HG03159 (cell line): ENCODE data around the gene C4BPA.

ENCODE experiments used
- ATAC-seq: cut with Tn5 transposase; IDR thresholded peaks from one replicate; pipeline ENCODE4 v1.9.1; 2021; ENCODE audit warnings: mild to moderate bottlenecking, moderate library complexity; ENCODE audit not compliant: unreplicated experiment

The C4BPA gene

DNA sequence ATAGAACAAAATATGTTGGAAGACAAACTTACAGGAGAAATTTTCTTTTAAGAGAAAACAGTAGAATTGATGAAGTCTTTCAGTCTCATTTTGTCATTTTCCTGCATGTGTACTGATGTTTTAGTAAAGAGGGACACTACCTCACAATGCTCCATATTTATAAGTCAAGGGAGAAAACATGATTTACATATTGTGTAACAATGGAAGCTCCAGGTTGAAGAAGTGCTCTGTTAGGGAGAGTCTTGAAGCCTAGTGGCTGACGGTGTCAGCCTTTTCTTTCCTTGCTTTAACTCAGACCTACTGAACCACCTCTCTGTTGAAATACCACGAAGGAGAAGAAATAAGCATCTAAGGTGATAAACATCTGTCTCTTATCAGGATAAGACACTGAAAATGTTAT, 75.0 kb downstream of the C4BPA start:
- ATAC-seq, result no peak

DNA sequence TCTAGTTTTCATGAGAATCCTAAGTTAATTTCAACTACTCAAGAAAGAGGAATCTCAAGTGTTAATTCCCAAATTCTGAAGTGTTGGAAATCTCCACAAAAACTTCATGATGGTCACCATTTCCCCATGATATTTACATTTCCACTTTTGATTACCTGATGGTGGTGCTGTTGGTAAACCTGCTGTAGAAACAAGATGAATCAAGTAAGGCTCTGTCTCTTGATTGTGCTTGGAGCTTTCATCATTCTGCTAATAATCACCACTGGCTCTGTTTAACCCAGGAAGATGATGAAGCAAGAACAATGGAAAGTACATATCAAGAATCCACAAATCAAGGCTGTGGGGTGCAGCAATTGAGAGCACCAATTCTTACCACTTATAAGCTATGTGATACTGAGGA, 77.8 kb downstream of the C4BPA start:
- ATAC-seq, result no peak

DNA sequence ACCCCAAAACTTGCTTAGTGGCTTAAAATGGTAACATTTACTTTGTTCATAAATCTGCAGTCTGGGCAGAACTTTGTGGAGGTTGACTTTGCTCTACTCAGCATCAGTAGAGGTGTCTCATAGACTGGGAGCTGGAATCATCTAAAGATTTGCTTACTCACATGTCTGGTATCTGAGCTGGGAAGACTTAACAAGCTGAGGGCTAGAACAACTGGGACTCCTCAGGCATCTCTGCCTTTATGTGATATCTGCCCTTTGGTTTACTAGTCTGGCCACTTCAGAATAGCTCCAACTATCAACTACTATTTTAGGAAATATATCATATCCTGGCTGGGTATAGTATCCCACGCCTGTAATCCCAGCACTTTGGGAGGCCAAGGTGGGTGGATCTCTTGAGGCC, 82.5 kb downstream of the C4BPA start:
- no peak for ATAC-seq

DNA sequence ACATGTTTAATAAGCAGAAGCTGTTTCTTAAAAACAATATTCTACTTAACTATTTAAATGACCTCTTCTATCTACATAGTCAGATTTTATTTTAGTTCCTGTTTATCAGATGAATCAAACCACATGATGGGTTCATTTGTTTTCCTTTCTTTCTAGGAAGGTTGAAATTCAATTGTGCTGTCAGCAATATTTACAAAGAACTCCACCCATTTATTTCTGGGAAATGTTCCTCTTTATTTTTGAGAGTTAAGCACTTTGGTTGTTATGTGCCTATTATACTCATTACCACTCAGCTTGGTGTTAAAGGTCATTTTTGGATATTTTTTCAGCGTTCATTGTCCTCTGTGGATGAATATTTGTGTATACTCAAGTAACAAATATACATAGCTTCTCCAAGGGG, 84.9 kb downstream of the C4BPA start:
- no peak for ATAC-seq

DNA sequence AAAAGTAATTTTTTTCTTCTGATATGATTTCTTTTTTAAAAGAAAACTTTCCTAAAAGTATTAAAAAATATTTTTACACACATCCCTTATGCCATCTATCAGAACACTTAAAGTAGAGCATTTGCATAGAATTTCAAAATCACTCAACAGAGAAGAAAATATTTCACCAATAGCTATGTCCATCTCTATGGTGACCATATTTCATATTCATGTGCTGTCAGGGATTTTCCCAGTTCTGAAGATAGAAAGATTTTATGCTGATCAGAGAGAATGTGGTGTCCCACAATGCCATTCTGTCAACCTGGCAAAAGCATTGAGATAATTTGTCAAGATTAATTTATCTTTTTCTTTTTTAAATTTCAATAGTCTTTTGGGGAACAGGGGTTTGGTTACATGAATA, 87.0 kb downstream of the C4BPA start:
- no peak for ATAC-seq

DNA sequence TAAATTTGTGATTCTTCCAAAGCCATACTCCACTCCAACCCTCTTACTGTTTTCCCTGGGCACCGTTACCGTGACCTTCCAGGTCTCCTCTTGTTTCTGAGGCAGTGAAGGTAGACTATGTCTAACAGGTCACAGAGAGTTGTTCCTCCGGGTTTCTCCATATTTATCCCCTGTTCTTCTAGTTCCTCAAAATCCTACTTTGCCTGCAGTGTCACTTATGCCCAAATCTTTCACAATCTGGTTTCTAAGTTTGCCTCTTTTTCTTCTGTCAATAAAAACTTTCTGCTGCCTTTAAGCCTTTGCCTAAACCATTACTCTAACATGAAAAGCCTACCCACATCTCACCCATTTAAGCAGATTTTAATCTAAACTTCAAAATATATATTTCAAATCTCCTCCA, 87.7 kb downstream of the C4BPA start:
- ATAC-seq, result no peak

DNA sequence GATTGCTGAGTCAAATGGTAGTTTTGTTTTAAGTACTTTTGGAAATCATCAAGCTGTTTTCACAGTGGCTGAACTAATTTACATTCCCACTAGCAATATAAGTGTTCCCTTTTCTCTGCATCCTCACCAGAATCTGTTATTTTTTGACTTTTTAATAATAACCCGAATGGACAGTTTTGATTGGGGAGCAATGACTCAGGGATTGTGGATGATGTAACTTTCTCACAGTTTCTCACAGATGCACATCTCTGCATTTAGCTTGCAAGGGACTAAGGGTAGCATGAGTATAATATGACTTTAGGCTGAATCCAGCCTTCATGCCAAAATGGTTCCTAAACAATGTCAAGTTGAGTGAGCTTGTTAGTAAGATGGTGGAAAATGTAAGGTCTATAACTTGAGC, 90.2 kb downstream of the C4BPA start:
- no peak for ATAC-seq
